ENCODE measurements around the gene GBP6. TPM values are rescaled to one million over a fixed set of nuclear protein-coding genes. Genes with fewer than 3 reads are reported as not detected.
"Not testable (repeated sequence)": the region's sequence is repeated elsewhere in the genome, so short reads cannot be mapped to it uniquely, and the experiment has no call there.

GBP6 gene
- total RNA-seq, 2 donors from 2014 or later = 0.28 to 0.58 TPM

GRCh38 chr1:89394851-89395250, 31.0 kb downstream of the GBP6 start:
- Mint-ChIP-seq H3K27ac (no peak overlapping the region), H3K4me3 (no peak overlapping the region), H3K9me3 (peaks cover 10% of the 10 kb centered on the region), H3K27me3 (no peaks in the 10 kb centered on the region), H3K36me3 (ENCODE audit: low read depth) (no peaks in the 10 kb centered on the region), H3K4me1 (no peaks in the 10 kb centered on the region)
- no peak for ATAC-seq (replicated peaks)

DNA sequence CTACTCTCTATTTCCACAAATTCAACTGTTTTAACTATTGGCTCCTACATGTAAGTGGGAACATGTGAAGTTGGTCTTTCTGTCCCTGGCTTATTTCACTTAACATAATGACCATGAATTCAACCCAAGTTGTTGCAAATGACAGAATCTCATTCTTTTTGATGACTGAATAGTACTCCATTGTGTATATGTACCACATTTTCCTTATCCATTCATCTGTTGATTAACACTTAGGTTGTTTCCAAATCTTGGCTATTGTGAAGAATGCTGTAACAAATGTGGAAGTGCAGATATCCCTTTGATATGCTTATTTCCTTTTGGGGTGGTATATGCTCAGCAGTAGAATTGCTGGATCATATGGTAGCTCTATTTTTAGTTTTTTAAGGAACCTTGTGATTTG, 33.0 kb downstream of the GBP6 start:
- Mint-ChIP-seq H3K27me3 (no peaks in the 10 kb centered on the region), H3K36me3 (ENCODE audit: low read depth) (no peaks in the 10 kb centered on the region), H3K4me1 (no peaks in the 10 kb centered on the region), H3K27ac (no peak overlapping the region), H3K4me3 (no peak overlapping the region), H3K9me3 (peaks cover 10% of the 10 kb centered on the region)
- ATAC-seq (replicated peaks) = no peak

DNA sequence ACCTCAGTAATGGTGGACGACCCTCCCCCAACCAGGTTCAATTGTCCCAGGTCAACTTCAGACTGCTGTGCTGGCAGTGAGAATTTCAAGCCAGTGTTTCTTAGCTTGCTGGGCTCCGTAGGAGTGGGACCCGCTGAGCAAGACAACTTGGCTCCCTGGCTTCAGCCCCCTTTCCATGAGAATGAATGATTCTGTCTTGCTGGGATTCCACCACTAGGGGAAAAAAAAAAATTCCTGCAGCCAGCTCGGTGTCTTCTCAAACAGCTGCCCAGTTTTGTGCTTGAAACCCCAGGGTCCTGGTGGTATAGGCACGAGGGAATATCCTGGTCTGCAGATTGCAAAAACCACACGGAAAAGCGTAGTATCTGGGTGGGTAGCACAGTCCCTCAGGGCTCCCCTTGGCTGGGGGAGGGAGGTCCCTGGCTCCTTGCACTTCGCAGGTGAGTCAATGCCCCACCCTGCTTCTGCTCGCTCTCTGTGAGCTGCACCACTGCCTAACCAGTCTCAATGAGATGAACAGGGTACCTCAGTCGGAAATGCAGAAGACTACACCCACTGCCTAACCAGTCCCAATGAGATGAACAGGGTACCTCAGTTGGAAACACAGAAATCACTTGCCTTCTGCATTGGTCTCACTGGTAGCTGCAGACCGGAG, 41.5 kb downstream of the GBP6 start:
- peaks cover 6% of the 10 kb centered on the region for H3K9me3 Mint-ChIP-seq
- no peak overlapping the region for H3K4me3 Mint-ChIP-seq
- peaks cover 26% of the 10 kb centered on the region for H3K4me1 Mint-ChIP-seq
- H3K27ac Mint-ChIP-seq = no peak overlapping the region
- ATAC-seq (replicated peaks) = no peak
- no peaks in the 10 kb centered on the region for H3K27me3 Mint-ChIP-seq
- no peaks in the 10 kb centered on the region for H3K36me3 Mint-ChIP-seq (ENCODE audit: low read depth)

- Mint-ChIP-seq H3K27me3 (no peaks in the 10 kb centered on the region), H3K4me3 (peak overlapping the region; percentile 75), H3K4me1 (peaks cover 26% of the 10 kb centered on the region), H3K36me3 (ENCODE audit: low read depth) (no peaks in the 10 kb centered on the region), H3K9me3 (peaks cover 6% of the 10 kb centered on the region), H3K27ac (peak overlapping the region; percentile 11)
- peak; percentile 40 for ATAC-seq (replicated peaks)
Measured at GRCh38 chr1:89407360-89407759, 43.5 kb downstream of the GBP6 start.

DNA sequence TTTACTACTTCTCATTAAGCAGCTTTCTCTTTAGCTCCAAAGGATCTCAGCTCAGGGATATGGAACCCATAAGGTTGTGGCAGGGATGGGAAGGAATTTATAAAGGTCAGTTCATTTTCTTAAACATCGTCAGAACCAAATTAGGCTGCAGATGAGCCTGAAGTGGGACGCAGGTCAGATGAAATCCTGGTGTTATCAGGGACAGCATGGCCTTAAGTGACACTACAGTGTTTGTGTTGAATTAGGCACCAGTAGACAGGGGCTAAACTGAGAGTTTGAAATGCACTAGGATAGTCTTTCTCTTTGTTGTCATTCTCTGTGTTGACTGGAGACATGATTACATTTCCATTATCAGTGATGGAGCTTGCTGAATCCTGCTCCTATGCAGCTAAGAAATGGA, 43.9 kb downstream of the GBP6 start:
- H3K4me3 Mint-ChIP-seq = peak overlapping the region; percentile 75
- not testable (repeated sequence) for H3K27me3 Mint-ChIP-seq; H3K9me3 Mint-ChIP-seq; H3K36me3 Mint-ChIP-seq (ENCODE audit: low read depth)
- peak overlapping the region; percentile 11 for H3K27ac Mint-ChIP-seq
- ATAC-seq (replicated peaks) = peak; percentile 21
- peaks cover 26% of the 10 kb centered on the region for H3K4me1 Mint-ChIP-seq

DNA sequence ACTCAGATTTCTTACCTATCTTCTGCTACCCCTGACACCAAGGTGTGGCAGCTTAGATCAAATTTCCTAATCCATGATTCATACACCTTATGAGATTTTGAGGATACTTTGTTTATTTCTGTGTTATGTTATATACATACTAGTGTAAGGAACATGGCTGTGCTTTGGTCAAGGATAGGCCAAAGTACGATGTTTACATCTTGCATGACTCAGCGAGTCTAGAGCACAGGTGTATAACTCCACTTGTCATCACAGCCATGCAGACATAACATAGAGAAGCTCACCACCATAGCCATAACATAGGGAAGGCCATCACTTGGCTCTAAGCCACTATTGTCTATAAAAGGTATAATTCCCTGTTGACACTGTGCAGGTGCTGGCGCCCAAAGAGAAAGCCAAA, 61.2 kb downstream of the GBP6 start:
- H3K4me1 Mint-ChIP-seq = no peaks in the 10 kb centered on the region
- ATAC-seq (replicated peaks) = no peak
- no peak overlapping the region for H3K27ac Mint-ChIP-seq

GRCh38 chr1:89429062-89429461, 65.2 kb downstream of the GBP6 start:
- Mint-ChIP-seq H3K4me3 (no peak overlapping the region), H3K9me3 (no peaks in the 10 kb centered on the region), H3K4me1 (no peaks in the 10 kb centered on the region), H3K27ac (no peak overlapping the region), H3K27me3 (no peaks in the 10 kb centered on the region), H3K36me3 (ENCODE audit: low read depth) (no peaks in the 10 kb centered on the region)
- no peak for ATAC-seq (replicated peaks)

More for the DNA sequence above, 61.2 kb downstream of the GBP6 start:
- Mint-ChIP-seq H3K27me3 (no peaks in the 10 kb centered on the region), H3K36me3 (ENCODE audit: low read depth) (peaks cover 11% of the 10 kb centered on the region), H3K4me3 (no peak overlapping the region), H3K9me3 (no peaks in the 10 kb centered on the region)

GRCh38 chr1:89429681-89430080, 65.8 kb downstream of the GBP6 start:
- H3K27ac Mint-ChIP-seq; H3K9me3 Mint-ChIP-seq; H3K27me3 Mint-ChIP-seq; H3K4me3 Mint-ChIP-seq; H3K4me1 Mint-ChIP-seq; H3K36me3 Mint-ChIP-seq (ENCODE audit: low read depth); ATAC-seq (replicated peaks): not testable (repeated sequence)

GRCh38 chr1:89433421-89433820, 69.6 kb downstream of the GBP6 start:
- Mint-ChIP-seq H3K36me3 (ENCODE audit: low read depth) (no peaks in the 10 kb centered on the region), H3K4me3 (no peak overlapping the region), H3K27me3 (no peaks in the 10 kb centered on the region), H3K9me3 (no peaks in the 10 kb centered on the region), H3K4me1 (no peaks in the 10 kb centered on the region), H3K27ac (no peak overlapping the region)
- ATAC-seq (replicated peaks) = no peak

- ATAC-seq (replicated peaks) = peak; percentile 96
- not testable (repeated sequence) for H3K4me3 Mint-ChIP-seq; H3K27me3 Mint-ChIP-seq; H3K36me3 Mint-ChIP-seq (ENCODE audit: low read depth); H3K27ac Mint-ChIP-seq; H3K9me3 Mint-ChIP-seq; H3K4me1 Mint-ChIP-seq
Measured at GRCh38 chr1:89434058-89434780, 70.4 kb downstream of the GBP6 start.

Other genes starting within 250 kb of the GBP6 start
- 100 to 1,000 TPM; 205 to 313 TPM for gene GBP2, start 237.9 kb upstream of the GBP6 start, total RNA-seq
- not detected for gene GBP7, start 188.1 kb upstream of the GBP6 start, total RNA-seq
- gene GBP4, start 165.1 kb upstream of the GBP6 start, total RNA-seq = 10 to 100 TPM; 31.3 to 36.5 TPM
- gene GBP5, start 91.2 kb upstream of the GBP6 start, total RNA-seq = 100 to 1,000 TPM; 135 to 157 TPM
- 10 to 100 TPM; 16.3 to 45.8 TPM for gene LRRC8B, start 160.8 kb downstream of the GBP6 start, total RNA-seq

Measured in activated T-helper 17 cell treated with anti-CD3 and anti-CD28 coated beads, Interleukin-2, amount 50 U/mL, for 72 hours (primary cell).